Measurements from ENCODE around the gene DEXI. TPM values are rescaled to one million over a fixed set of nuclear protein-coding genes. Genes with fewer than 3 reads are reported as not detected.

The DEXI gene
- total and polyA plus RNA-seq, 8 donors, result 16.5 to 97.9 (median 30.6) TPM

GRCh38 chr16:10918294-10919002, 23.8 kb downstream of the DEXI start:
- Histone ChIP-seq H3K4me1 (peaks cover 7 to 49% (median 24%) of the 10 kb centered on the region in 4 donors), H3K36me3 (peaks cover 0 to 99% (median 25%) of the 10 kb centered on the region in 4 donors), H3K9me3 (no peaks in the 10 kb centered on the region), H3K27me3 (no peaks in the 10 kb centered on the region), H3K27ac (peak overlapping the region in 4 of 5 donors; percentile 30 to 54 (median 53)), H3K4me3 (peak overlapping the region in 1 of 4 donors; percentile 25)
- TF ChIP-seq POLR2AphosphoS5 (IDR thresholded peaks at IDR 0.05) (peak; percentile 25 to 94 (median 37)), POLR2A (IDR thresholded peaks at IDR 0.05) (no peak), EP300 (IDR thresholded peaks at IDR 0.05) (peak; percentile 19)
- TF ChIP-seq, protein P1, sequence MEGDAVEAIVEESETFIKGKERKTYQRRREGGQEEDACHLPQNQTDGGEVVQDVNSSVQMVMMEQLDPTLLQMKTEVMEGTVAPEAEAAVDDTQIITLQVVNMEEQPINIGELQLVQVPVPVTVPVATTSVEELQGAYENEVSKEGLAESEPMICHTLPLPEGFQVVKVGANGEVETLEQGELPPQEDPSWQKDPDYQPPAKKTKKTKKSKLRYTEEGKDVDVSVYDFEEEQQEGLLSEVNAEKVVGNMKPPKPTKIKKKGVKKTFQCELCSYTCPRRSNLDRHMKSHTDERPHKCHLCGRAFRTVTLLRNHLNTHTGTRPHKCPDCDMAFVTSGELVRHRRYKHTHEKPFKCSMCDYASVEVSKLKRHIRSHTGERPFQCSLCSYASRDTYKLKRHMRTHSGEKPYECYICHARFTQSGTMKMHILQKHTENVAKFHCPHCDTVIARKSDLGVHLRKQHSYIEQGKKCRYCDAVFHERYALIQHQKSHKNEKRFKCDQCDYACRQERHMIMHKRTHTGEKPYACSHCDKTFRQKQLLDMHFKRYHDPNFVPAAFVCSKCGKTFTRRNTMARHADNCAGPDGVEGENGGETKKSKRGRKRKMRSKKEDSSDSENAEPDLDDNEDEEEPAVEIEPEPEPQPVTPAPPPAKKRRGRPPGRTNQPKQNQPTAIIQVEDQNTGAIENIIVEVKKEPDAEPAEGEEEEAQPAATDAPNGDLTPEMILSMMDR (IDR thresholded peaks at IDR 0.05), result peak in 6 of 7 experiments; percentile 76 to 97 (median 92)
- intact Hi-C loops (cut with DNase I; ENCODE audit: low total_unique reads), result no loop called here
- peak; percentile 95 to 97 for DNase-seq
- 36 to 53% (median 43%) methylated on average over 17 to 21 of the region's 21 CpGs for WGBS, 5 donors

GRCh38 chr16:10916534-10916933, 25.7 kb downstream of the DEXI start:
- TF ChIP-seq POLR2AphosphoS5 (IDR thresholded peaks at IDR 0.05) (no peak), EP300 (IDR thresholded peaks at IDR 0.05) (no peak), POLR2A (IDR thresholded peaks at IDR 0.05) (no peak)
- TF ChIP-seq, protein P1 (IDR thresholded peaks at IDR 0.05), result no peak
- Histone ChIP-seq H3K4me3 (no peak overlapping the region), H3K27me3 (no peaks in the 10 kb centered on the region), H3K9me3 (no peaks in the 10 kb centered on the region), H3K4me1 (peaks cover 0 to 30% (median 10%) of the 10 kb centered on the region in 4 donors), H3K36me3 (peaks cover 0 to 99% (median 14%) of the 10 kb centered on the region in 4 donors), H3K27ac (no peak overlapping the region)
- 60 to 67% (median 64%) methylated on average over 3 of the region's 3 CpGs for WGBS, 5 donors
- no peak for DNase-seq
- intact Hi-C loops (cut with DNase I; ENCODE audit: low total_unique reads), result no loop called here

- no peak for DNase-seq
- Histone ChIP-seq H3K9me3 (no peaks in the 10 kb centered on the region), H3K4me1 (no peaks in the 10 kb centered on the region), H3K36me3 (peaks cover 0 to 98% (median 41%) of the 10 kb centered on the region in 4 donors), H3K27me3 (no peaks in the 10 kb centered on the region), H3K4me3 (no peak overlapping the region), H3K27ac (no peak overlapping the region)
- intact Hi-C loops (cut with DNase I; ENCODE audit: low total_unique reads), result no loop called here
- TF ChIP-seq, protein P1 (IDR thresholded peaks at IDR 0.05), result no peak
- TF ChIP-seq EP300 (IDR thresholded peaks at IDR 0.05) (no peak), POLR2A (IDR thresholded peaks at IDR 0.05) (no peak), POLR2AphosphoS5 (IDR thresholded peaks at IDR 0.05) (no peak)
Measured at GRCh38 chr16:10911267-10911666, 31.0 kb downstream of the DEXI start.

- H3K36me3 ChIP-seq, result peaks cover 3 to 98% (median 59%) of the 10 kb centered on the region in 4 donors
- TF ChIP-seq POLR2AphosphoS5 (IDR thresholded peaks at IDR 0.05) (no peak), EP300 (IDR thresholded peaks at IDR 0.05) (no peak), POLR2A (IDR thresholded peaks at IDR 0.05) (no peak)
- TF ChIP-seq, protein P1 (IDR thresholded peaks at IDR 0.05), result no peak
- intact Hi-C loops (cut with DNase I; ENCODE audit: low total_unique reads), result no loop called here
Measured at GRCh38 chr16:10907757-10908045, 34.6 kb downstream of the DEXI start.

More at GRCh38 chr16:10907757-10908045, 34.6 kb downstream of the DEXI start:
- Histone ChIP-seq H3K27me3 (no peaks in the 10 kb centered on the region), H3K4me1 (no peaks in the 10 kb centered on the region), H3K27ac (no peak overlapping the region), H3K4me3 (no peak overlapping the region), H3K9me3 (peaks cover 0 to 8% (median 4%) of the 10 kb centered on the region in 4 donors)
- no peak for DNase-seq
- WGBS, 5 donors, result 90 to 94% (median 91%) methylated on average over 8 to 21 of the region's 21 CpGs
